Endodermal cell (in vitro differentiated cells): ENCODE measurements around the gene LPP. TPM values are rescaled to one million over a fixed set of nuclear protein-coding genes. Genes with fewer than 3 reads are reported as not detected.
A peak's percentile ranks its signal among the peaks of the same experiment; 100 is the strongest.

Source experiments
- DNase-seq: peaks from one replicate; pipeline ENCODE4 v3.0.0-alpha.2; 2017
- H3K27ac ChIP-seq: 2 replicates; pipeline ENCODE4 v1.5.1; 2013; ENCODE audit warnings: mild to moderate bottlenecking, low read depth, low read length, moderate library complexity
- H3K27me3 ChIP-seq: 2 replicates; pipeline ENCODE4 v1.6.1; 2013; ENCODE audit warnings: mild to moderate bottlenecking, low read length, moderate library complexity; ENCODE audit not compliant: insufficient read depth, control insufficient read depth, poor library complexity, severe bottlenecking
- H3K36me3 ChIP-seq: 2 replicates; pipeline ENCODE4 v1.7.0; 2013; ENCODE audit warnings: mild to moderate bottlenecking, low read length, moderate library complexity; ENCODE audit not compliant: control insufficient read depth, insufficient read depth
- H3K4me1 ChIP-seq: one replicate; pipeline ENCODE4 v1.7.0; 2013; ENCODE audit warnings: low read length; ENCODE audit not compliant: control insufficient read depth, insufficient read depth
- H3K4me3 ChIP-seq: 2 replicates; pipeline ENCODE4 v1.5.1; 2013; ENCODE audit warnings: mild to moderate bottlenecking, low read length, moderate library complexity
- H3K9ac ChIP-seq: 2 replicates; pipeline ENCODE4 v1.6.1; 2013; ENCODE audit warnings: mild to moderate bottlenecking, low read length, moderate library complexity; ENCODE audit not compliant: poor library complexity, severe bottlenecking; ENCODE audit errors: extremely low read depth
- H3K9me3 ChIP-seq: 2 replicates; pipeline ENCODE4 v1.6.1; 2013; ENCODE audit warnings: mild to moderate bottlenecking, low read length, moderate library complexity; ENCODE audit not compliant: control insufficient read depth
- H3K27ac Mint-ChIP-seq: 2 replicates; pipeline ENCODE4 v1.8.0; 2020; ENCODE audit warnings: mixed read lengths
- H3K27me3 Mint-ChIP-seq: 2 replicates; pipeline ENCODE4 v1.8.0; 2021; ENCODE audit warnings: mild to moderate bottlenecking, mixed read lengths; ENCODE audit not compliant: insufficient read depth
- H3K36me3 Mint-ChIP-seq: 2 replicates; pipeline ENCODE4 v1.8.0; 2020; ENCODE audit warnings: low read depth, mixed read lengths
- H3K4me1 Mint-ChIP-seq: 2 replicates; pipeline ENCODE4 v1.8.0; 2020; ENCODE audit warnings: mixed read lengths
- H3K4me3 Mint-ChIP-seq: 2 replicates; pipeline ENCODE4 v1.8.0; 2020; ENCODE audit warnings: mild to moderate bottlenecking, moderate library complexity, mixed read lengths
- H3K9me3 Mint-ChIP-seq: 2 replicates; pipeline ENCODE4 v1.8.0; 2020; ENCODE audit warnings: mild to moderate bottlenecking, mixed read lengths
- CTCF ChIP-seq: fragments of 200-600 bp; sonication (generic); conservative IDR thresholded peaks from 2 replicates; pipeline ENCODE4 v1.5.0; 2021; ENCODE audit warnings: antibody characterized with exemption, mild to moderate bottlenecking
- WGBS, 2 experiments: methylation state at CpG; one replicate each; pipeline versions ENCODE4 v1.1.5 to v1.1.7; 2013; ENCODE audit warnings: missing lambda C conversion rate in 2 of 2, mixed read lengths in 1 of 2; ENCODE audit not compliant: insufficient coverage in 1 of 2, insufficient read length in 1 of 2; 5-methylcytosine and 5-hydroxymethylcytosine counted together
- total RNA-seq, 2 donors: library from RNA; stranded (reverse); fragmentation: NEBNext Ultra II Directional in 1 of 2; extraction: Animal tissue kit (Norgen Biotek cat#: 25700) in 1 of 2; gene quantifications; 2 replicates in 1 of 2; 3 replicates in 1 of 2; pipeline ENCODE4 v1.2.1, GENCODE V29; 2021

The LPP gene
- total RNA-seq, 2 donors from 2014 or later: 78.0 to 105 TPM

DNA sequence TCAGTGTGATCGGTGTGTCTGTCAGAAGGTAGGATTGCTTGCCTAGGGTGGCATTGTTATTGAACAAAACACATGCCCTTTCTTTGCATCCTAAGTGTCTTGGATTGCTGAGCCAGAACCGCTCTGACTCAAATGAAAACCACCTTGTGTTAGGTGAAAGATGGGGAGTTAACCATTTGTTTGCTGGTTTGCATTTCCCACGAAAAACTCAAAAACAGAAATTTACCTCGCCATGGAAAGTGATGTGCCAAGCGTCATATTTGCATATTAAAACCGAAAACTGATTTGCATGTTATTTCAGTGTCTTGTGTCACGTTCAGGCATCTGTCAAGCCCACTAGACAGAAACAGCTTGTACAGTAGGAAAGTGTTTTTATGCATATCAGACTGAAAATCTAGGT lies 543.2 kb downstream of the LPP start:
- no peaks in the 10 kb centered on the region for H3K36me3 Mint-ChIP-seq

DNA sequence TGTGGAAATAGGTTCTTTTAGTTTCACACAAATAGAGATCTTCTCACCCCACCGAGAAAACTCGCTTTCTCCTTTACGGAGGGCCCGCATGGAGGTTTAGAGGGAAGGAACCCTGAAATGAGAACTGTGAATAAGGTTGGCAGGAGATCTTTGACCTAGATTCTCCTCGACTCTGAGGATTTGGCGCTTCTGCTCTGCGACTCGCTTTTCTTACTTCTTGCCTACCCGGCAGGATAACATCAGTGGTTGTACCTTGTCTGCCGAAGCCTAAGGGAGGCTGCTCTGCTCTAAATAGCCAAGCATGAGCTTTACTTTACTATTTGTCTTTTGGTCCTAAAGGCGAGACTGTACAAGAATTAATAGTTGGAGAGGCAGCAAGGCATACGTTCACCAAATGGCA lies 544.5 kb downstream of the LPP start:
- Mint-ChIP-seq H3K36me3 (no peaks in the 10 kb centered on the region), H3K4me3 (no peak overlapping the region), H3K4me1 (peaks cover 17% of the 10 kb centered on the region), H3K9me3 (no peaks in the 10 kb centered on the region), H3K27me3 (no peaks in the 10 kb centered on the region), H3K27ac (no peak overlapping the region)
- H3K9me3 ChIP-seq: no peaks in the 10 kb centered on the region
- H3K27me3 ChIP-seq: no peaks in the 10 kb centered on the region
- H3K9ac ChIP-seq: no peak overlapping the region
- no peak for TF ChIP-seq CTCF
- no peak overlapping the region for H3K27ac ChIP-seq
- no peak for DNase-seq
- no peaks in the 10 kb centered on the region for H3K4me1 ChIP-seq
- no peak overlapping the region for H3K4me3 ChIP-seq
- 95 to 96% methylated on average over 9 to 12 of the region's 12 CpGs for WGBS, 2 experiments
- H3K36me3 ChIP-seq: no peaks in the 10 kb centered on the region

More for the DNA sequence above, 543.2 kb downstream of the LPP start:
- Histone ChIP-seq H3K4me3 (no peak overlapping the region), H3K4me1 (no peaks in the 10 kb centered on the region), H3K27me3 (no peaks in the 10 kb centered on the region), H3K9ac (no peak overlapping the region), H3K27ac (no peak overlapping the region), H3K9me3 (no peaks in the 10 kb centered on the region), H3K36me3 (no peaks in the 10 kb centered on the region)
- H3K27me3 Mint-ChIP-seq: no peaks in the 10 kb centered on the region
- DNase-seq: no peak
- no peaks in the 10 kb centered on the region for H3K9me3 Mint-ChIP-seq
- WGBS, 2 experiments: 65 to 73% methylated on average over 7 of the region's 7 CpGs
- H3K4me3 Mint-ChIP-seq: no peak overlapping the region
- peak overlapping the region; percentile 62 for H3K27ac Mint-ChIP-seq
- no peak for TF ChIP-seq CTCF
- H3K4me1 Mint-ChIP-seq: peaks cover 7% of the 10 kb centered on the region

DNA sequence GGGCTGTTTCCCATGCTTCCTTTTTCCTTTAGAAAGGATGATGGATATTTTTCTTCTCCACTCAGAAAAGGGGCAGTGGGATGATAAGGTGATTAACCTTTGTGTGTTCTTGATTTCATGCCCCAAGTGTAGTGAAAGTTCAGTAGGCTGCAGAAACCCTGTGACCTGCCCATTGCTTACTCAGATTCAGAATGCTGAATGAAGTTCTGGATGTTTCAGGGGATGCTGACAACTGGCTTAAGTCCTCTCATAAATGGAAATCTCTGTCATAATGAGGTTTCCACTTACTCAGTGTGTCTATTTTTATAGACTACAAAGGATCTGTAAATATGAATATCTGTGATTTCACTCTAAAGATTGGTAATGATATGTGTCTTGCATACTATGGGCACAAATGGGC lies 546.5 kb downstream of the LPP start:
- H3K4me3 Mint-ChIP-seq: no peak overlapping the region
- H3K36me3 ChIP-seq: no peaks in the 10 kb centered on the region
- no peak overlapping the region for H3K27ac ChIP-seq
- H3K4me3 ChIP-seq: no peak overlapping the region
- no peak for TF ChIP-seq CTCF
- H3K27me3 ChIP-seq: no peaks in the 10 kb centered on the region
- no peaks in the 10 kb centered on the region for H3K27me3 Mint-ChIP-seq
- no peak overlapping the region for H3K27ac Mint-ChIP-seq
- H3K36me3 Mint-ChIP-seq: no peaks in the 10 kb centered on the region
- H3K9me3 Mint-ChIP-seq: no peaks in the 10 kb centered on the region
- H3K9me3 ChIP-seq: no peaks in the 10 kb centered on the region
- no peak overlapping the region for H3K9ac ChIP-seq
- no peak for DNase-seq
- H3K4me1 Mint-ChIP-seq: peaks cover 17% of the 10 kb centered on the region
- no peaks in the 10 kb centered on the region for H3K4me1 ChIP-seq
